Colonic mucosa (tissue), 4 donors: ENCODE measurements around the gene GORASP1. TPM values are rescaled to one million over a fixed set of nuclear protein-coding genes. Genes with fewer than 3 reads are reported as not detected.

ENCODE experiments used
- DNase-seq: peaks from one replicate; pipeline ENCODE4 v3.0.0-alpha.2; 2020
- H3K27ac ChIP-seq: fragments of 200-600 bp; one replicate; pipeline ENCODE4 v1.8.0; 2021
- H3K27me3 ChIP-seq: fragments of 200-600 bp; one replicate; pipeline ENCODE4 v1.8.0; 2021
- H3K36me3 ChIP-seq: fragments of 200-600 bp; one replicate; pipeline ENCODE4 v1.8.0; 2021
- H3K4me1 ChIP-seq: fragments of 200-600 bp; one replicate; pipeline ENCODE4 v1.8.0; 2021; ENCODE audit warnings: mild to moderate bottlenecking
- H3K4me3 ChIP-seq: fragments of 200-600 bp; one replicate; pipeline ENCODE4 v1.8.0; 2021
- H3K9ac ChIP-seq, 2 donors: one replicate each; pipeline ENCODE4 v1.7.0; 2013; ENCODE audit warnings: control low read depth in 2 of 2, low read depth in 2 of 2, low read length in 2 of 2
- H3K9me3 ChIP-seq: fragments of 200-600 bp; one replicate; pipeline ENCODE4 v1.8.0; 2021
- intact Hi-C: fragments of 100-400 bp; cut with DNase I; formaldehyde crosslinking; loops from one replicate; pipeline ENCODE4 v1.14.1; 2022
- total RNA-seq, 2 donors: library from RNA; stranded (reverse); fragmentation: NEBNext Ultra II Directional in 1 of 2; extraction: Animal tissue kit (Norgen Biotek cat#: 25700) in 1 of 2; gene quantifications; one replicate each; pipeline ENCODE4 v1.2.1, GENCODE V29; 2021
- TF ChIP-seq, protein P1 (sequence below): fragments of 200-600 bp; IDR thresholded peaks from one replicate; pipeline ENCODE4 v1.8.0; 2022; ENCODE audit warnings: antibody characterized with exemption, mild to moderate bottlenecking
- donor health status: healthy.
- donor health status: DM: no; HTN: no; CAD: no.
- donor health status: DM: no; HTN: no; CAD: no.

Gene GORASP1
- total RNA-seq, 2 donors from 2014 or later: 84.2 to 106 TPM

DNA sequence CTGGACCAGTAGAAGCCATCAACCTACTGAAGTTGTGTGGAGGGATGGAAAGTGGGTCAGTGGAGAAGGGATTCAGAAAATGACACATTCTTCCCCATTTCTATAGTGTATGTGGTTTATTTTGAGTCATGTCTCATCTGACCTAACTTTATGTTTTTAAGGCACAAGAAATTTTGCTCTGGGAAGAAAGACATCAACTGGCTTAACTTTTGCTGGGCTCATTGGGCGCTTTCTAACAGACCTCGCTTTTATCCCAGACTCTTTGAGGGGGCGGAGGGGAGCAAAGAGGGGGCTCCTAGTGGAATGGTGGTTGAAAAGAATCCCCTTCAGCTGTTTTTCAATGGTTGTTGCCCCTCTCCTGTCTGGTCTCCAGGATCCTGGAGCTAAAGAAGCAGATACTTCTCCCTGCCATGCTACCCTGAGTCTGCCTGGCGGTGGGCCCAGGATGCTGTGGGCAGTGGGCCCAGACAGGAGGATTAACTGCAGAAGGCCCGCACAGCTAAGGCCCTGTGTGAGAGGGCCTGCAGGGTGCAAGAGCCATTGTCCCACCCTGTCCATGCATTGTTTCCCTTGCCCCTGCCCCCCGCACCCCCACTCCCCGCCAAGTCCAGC, 31.5 kb upstream of the GORASP1 start:
- H3K27ac ChIP-seq: no peak overlapping the region
- no peak overlapping the region for H3K9ac ChIP-seq
- H3K27me3 ChIP-seq: no peaks in the 10 kb centered on the region
- peaks cover 16% of the 10 kb centered on the region for H3K36me3 ChIP-seq
- H3K4me1 ChIP-seq: peaks cover 21% of the 10 kb centered on the region
- TF ChIP-seq, protein P1, sequence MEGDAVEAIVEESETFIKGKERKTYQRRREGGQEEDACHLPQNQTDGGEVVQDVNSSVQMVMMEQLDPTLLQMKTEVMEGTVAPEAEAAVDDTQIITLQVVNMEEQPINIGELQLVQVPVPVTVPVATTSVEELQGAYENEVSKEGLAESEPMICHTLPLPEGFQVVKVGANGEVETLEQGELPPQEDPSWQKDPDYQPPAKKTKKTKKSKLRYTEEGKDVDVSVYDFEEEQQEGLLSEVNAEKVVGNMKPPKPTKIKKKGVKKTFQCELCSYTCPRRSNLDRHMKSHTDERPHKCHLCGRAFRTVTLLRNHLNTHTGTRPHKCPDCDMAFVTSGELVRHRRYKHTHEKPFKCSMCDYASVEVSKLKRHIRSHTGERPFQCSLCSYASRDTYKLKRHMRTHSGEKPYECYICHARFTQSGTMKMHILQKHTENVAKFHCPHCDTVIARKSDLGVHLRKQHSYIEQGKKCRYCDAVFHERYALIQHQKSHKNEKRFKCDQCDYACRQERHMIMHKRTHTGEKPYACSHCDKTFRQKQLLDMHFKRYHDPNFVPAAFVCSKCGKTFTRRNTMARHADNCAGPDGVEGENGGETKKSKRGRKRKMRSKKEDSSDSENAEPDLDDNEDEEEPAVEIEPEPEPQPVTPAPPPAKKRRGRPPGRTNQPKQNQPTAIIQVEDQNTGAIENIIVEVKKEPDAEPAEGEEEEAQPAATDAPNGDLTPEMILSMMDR: no peak
- intact Hi-C loops: no loop called here
- no peaks in the 10 kb centered on the region for H3K9me3 ChIP-seq
- no peak for DNase-seq
- no peak overlapping the region for H3K4me3 ChIP-seq

DNA sequence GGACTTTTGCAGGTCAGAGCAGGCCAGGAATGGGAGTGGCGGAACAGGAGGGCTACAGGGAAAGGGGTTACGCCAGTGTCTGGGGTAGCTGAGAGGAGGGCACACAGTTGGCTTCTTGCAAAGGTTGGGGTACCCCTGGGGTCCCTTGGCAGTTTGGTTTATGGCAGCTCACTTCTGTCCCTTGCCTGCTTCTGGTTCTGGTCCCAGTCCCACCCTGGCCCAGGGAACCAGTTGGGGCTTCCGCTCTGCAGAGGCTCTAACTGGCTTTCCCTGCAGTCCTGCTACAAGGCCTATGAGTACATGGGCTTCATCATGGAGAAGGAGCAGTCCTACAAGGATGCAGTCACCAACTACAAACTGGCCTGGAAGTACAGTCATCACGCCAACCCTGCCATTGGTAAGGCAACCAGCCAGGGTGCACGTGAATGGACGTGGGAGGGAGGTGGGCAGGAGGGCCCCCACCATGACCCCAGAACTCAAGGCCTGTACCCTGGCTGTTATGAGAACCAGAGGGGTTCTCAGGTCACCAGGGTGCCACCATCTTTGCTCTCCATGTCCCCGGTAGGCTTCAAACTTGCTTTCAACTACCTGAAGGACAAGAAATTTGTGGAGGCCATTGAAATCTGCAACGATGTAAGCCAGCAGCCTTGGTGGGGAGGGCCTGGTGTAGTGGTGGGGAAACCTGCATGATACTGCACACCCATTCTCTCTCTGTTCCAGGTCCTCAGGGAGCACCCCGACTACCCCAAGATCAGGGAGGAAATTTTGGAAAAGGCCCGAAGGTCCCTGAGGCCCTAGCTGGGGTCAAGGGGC, 30.8 kb upstream of the GORASP1 start:
- Histone ChIP-seq H3K9me3 (no peaks in the 10 kb centered on the region), H3K27ac (no peak overlapping the region), H3K9ac (no peak overlapping the region), H3K4me1 (peaks cover 21% of the 10 kb centered on the region), H3K27me3 (no peaks in the 10 kb centered on the region), H3K4me3 (no peak overlapping the region), H3K36me3 (peaks cover 11% of the 10 kb centered on the region)
- no peak for DNase-seq
- intact Hi-C loops: no loop called here
- TF ChIP-seq, protein P1: no peak

DNA sequence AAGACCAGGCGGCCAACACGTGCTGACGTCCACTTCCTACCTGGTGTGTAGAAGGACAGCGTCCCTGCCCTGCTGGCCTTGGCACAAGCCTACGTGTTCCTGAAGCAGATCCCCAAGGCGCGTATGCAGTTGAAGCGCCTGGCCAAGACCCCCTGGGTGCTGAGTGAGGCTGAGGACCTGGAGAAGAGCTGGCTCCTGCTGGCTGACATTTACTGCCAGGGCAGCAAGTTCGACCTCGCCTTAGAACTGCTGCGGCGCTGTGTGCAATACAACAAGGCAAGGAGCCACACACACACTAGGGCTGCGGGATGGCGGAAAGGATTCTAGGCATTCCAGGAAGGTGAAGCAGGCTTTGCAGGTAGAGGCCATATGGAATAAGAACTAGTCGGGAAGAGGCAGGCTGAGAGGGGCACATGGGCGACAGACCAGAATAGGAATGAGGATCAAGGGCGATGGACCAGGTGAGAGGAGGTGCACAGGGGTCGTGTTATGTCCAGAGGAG, 30.1 kb upstream of the GORASP1 start:
- H3K4me1 ChIP-seq: peaks cover 19% of the 10 kb centered on the region

DNA sequence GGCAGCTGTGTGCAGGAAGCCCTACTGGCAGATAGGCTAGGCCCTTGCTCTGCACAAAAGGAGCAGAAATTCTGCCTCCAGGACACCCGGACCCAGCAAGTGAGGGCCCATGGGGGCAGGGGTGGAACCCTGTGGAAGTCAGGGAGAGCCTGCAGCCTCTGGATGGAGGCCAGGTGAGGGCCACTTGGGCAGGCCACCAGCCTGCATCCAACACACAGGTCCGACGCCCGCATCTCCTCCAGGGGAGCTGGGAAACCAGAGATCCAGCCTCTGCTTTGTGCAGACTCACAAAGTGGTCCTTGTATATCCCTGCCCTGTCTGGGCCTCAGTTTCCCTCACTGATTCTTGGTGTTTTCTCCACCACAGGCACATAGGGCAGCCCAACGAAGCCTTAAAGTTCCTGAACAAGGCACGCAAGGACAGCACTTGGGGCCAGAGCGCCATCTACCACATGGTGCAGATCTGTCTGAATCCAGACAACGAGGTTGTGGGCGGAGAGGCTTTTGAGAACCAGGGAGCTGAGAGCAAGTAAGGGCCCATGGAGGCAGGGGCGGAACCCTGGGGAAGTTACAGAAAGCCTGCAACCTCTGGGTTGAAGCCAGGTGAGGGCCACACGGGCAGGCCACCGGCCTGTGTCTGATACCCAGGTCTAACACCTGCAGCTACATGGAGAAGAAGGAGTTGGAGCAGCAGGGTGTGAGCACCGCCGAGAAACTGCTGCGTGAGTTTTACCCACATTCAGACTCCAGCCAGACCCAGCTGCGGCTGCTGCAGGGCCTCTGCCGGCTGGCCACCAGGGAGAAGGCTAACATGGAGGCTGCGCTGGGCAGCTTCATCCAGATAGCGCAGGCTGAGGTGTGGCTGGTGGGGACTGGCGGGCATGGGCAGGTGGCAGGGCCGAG, 29.4 kb upstream of the GORASP1 start:
- DNase-seq: no peak
- intact Hi-C loops: no loop called here
- Histone ChIP-seq H3K27me3 (no peaks in the 10 kb centered on the region), H3K9ac (no peak overlapping the region), H3K4me3 (no peak overlapping the region), H3K36me3 (no peaks in the 10 kb centered on the region), H3K4me1 (peaks cover 12% of the 10 kb centered on the region), H3K9me3 (no peaks in the 10 kb centered on the region), H3K27ac (no peak overlapping the region)
- TF ChIP-seq, protein P1: no peak

More for the DNA sequence above, 30.1 kb upstream of the GORASP1 start:
- no peak overlapping the region for H3K9ac ChIP-seq
- TF ChIP-seq, protein P1: no peak
- H3K36me3 ChIP-seq: peaks cover 3% of the 10 kb centered on the region
- H3K27me3 ChIP-seq: no peaks in the 10 kb centered on the region
- H3K27ac ChIP-seq: no peak overlapping the region
- DNase-seq: no peak
- intact Hi-C loops: no loop called here
- no peaks in the 10 kb centered on the region for H3K9me3 ChIP-seq
- H3K4me3 ChIP-seq: no peak overlapping the region

DNA sequence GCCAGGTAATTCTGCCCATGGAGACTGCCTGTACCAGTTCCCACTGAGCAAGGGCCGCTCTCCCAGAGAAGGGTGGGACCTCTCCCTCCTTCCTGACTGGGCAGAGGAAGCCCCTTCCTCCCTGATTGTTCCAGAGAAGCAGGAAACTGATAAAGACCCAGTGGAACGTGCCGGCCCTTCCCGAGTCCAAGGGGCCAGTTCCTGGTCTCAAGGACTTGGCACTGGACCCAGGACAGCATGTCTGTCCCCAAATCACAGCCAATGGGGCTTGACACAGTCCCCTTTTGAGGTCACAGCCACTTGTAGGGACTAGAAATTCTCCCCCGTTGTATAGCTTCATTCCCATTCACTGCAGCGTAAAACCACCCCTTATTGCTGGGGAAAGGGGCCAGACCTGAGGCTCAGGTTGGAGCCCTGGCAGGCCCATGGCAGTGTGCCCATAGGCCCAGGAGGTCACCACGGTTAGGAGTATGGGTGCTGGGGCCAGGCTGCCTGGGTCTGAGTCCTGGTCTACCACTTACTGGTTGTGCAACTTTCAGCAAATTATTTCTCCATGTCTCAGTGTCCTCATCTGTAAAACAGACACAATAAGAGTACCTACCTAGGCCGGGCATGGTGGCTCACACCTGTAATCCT, 27.9 kb upstream of the GORASP1 start:
- intact Hi-C loops: no loop called here
- Histone ChIP-seq H3K27me3 (no peaks in the 10 kb centered on the region), H3K36me3 (no peaks in the 10 kb centered on the region), H3K4me1 (no peaks in the 10 kb centered on the region), H3K9me3 (no peaks in the 10 kb centered on the region), H3K27ac (no peak overlapping the region), H3K9ac (peak overlapping the region in 1 of 2 donors; percentile 18), H3K4me3 (no peak overlapping the region)
- TF ChIP-seq, protein P1: no peak
- DNase-seq: no peak
